Measurements from ENCODE around the gene MAP3K8. TPM values are rescaled to one million over a fixed set of nuclear protein-coding genes. Genes with fewer than 3 reads are reported as not detected.

Gene MAP3K8
- total RNA-seq, 1 donor, result 12.8 TPM

GRCh38 chr10:30445711-30446110 is 11.7 kb downstream of the MAP3K8 start:
- DNase-seq (ENCODE audit: low read depth), result peak; percentile 68
- H3K4me3 ChIP-seq (ENCODE audit: low read depth, low read length), result no peak overlapping the region
- no peak for TF ChIP-seq CTCF (IDR thresholded peaks at IDR 0.05; ENCODE audit: insufficient read depth, low read length)

GRCh38 chr10:30447125-30447799 is 13.3 kb downstream of the MAP3K8 start:
- peak; percentile 77 for DNase-seq (ENCODE audit: low read depth)

GRCh38 chr10:30448092-30448491 is 14.1 kb downstream of the MAP3K8 start:
- DNase-seq (ENCODE audit: low read depth), result no peak
- TF ChIP-seq CTCF (IDR thresholded peaks at IDR 0.05; ENCODE audit: insufficient read depth, low read length), result no peak
- H3K4me3 ChIP-seq (ENCODE audit: low read depth, low read length), result no peak overlapping the region

More at GRCh38 chr10:30447125-30447799, 13.3 kb downstream of the MAP3K8 start:
- no peak for TF ChIP-seq CTCF (IDR thresholded peaks at IDR 0.05; ENCODE audit: insufficient read depth, low read length)
- no peak overlapping the region for H3K4me3 ChIP-seq (ENCODE audit: low read depth, low read length)

- H3K4me3 ChIP-seq (ENCODE audit: low read depth, low read length), result peak overlapping the region; percentile 11
- DNase-seq (ENCODE audit: low read depth), result no peak
Measured at GRCh38 chr10:30453764-30454527, 20.0 kb downstream of the MAP3K8 start.

GRCh38 chr10:30454744-30455510 is 20.9 kb downstream of the MAP3K8 start:
- DNase-seq (ENCODE audit: low read depth), result peak; percentile 99
- TF ChIP-seq CTCF (IDR thresholded peaks at IDR 0.05; ENCODE audit: insufficient read depth, low read length), result no peak
- no peak overlapping the region for H3K4me3 ChIP-seq (ENCODE audit: low read depth, low read length)

More at GRCh38 chr10:30453764-30454527, 20.0 kb downstream of the MAP3K8 start:
- no peak for TF ChIP-seq CTCF (IDR thresholded peaks at IDR 0.05; ENCODE audit: insufficient read depth, low read length)

GRCh38 chr10:30455816-30456215 is 21.8 kb downstream of the MAP3K8 start:
- TF ChIP-seq CTCF (IDR thresholded peaks at IDR 0.05; ENCODE audit: insufficient read depth, low read length), result no peak
- no peak for DNase-seq (ENCODE audit: low read depth)
- no peak overlapping the region for H3K4me3 ChIP-seq (ENCODE audit: low read depth, low read length)

Measured in fibroblast of the aortic adventitia (primary cell).